Measurements from ENCODE around the gene KCNN1. TPM values are rescaled to one million over a fixed set of nuclear protein-coding genes. Genes with fewer than 3 reads are reported as not detected.

KCNN1 gene
- total and polyA plus RNA-seq, 9 of the 15 experiments (the other 6 are each of a cell fraction or from before 2014, with no cell fraction given), result 0.01 to 6.2 (median 0.72) TPM

DNA sequence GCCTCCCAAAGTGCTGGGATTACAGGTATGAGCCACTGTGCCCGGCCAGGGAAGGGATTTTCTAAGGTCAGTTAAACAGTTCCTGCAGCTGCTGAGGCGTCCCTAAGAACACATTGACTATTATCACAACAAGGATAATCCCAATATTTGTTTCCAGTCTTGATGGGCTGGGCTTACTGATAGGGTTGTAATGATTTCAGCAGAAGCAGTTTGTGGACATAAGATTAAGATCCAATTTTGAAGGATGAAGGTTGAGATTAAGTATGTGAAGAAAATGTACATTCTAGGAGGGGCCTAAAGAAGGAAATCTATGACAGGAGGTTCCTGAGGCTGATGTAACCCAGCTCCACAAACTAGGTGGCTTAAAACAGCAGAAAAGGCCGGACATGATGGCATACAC, 44.8 kb upstream of the KCNN1 start:
- CTCF ChIA-PET (ENCODE audit: low intra/inter-chr PET ratio), result no interaction called here
- in situ Hi-C loops (cut with MboI), result no loop called here

DNA sequence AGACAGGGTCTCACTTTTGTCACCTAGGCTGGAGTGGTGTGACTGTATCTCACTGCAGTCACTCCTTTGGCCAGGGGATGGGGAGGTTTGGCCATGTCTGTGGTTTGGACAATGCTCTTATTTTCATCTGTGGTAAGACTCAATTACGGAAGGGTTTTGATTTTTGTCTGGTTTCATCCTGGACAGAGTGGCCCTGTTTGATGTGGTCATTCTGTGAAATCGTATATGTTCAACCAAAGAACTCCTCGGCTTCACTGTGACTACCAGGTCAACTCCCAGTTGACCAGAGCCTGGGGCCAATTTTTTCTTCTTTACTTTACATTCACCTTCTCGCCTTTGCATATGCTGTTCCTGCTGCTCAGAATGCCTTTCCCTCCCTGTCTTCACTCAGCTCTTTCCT, 40.9 kb upstream of the KCNN1 start:
- BruUV-seq (replicated peaks), result no TSS peak
- intact Hi-C loops (cut with micrococcal nuclease) (no loop called here), in situ Hi-C loops (cut with MboI) (loop anchor here (5.0 kb wide), 1 partner anchor 59 kb away; no protein-coding TSS in a partner anchor)
- Histone ChIP-seq H3K27ac (ENCODE audit: extremely low read depth, low read depth, low read length) (no peak overlapping the region), H3K4me1 (replicated peaks in 1 of 2; ENCODE audit: control insufficient read depth in 2 of 2, insufficient read depth in 2 of 2, low read length in 2 of 2) (no peaks in the 10 kb centered on the region), H3K36me3 (ENCODE audit: control insufficient read depth, insufficient read depth, low read length) (no peaks in the 10 kb centered on the region), H3K9ac (ENCODE audit: insufficient read depth in 1 of 2, low read depth in 2 of 2, low read length in 2 of 2) (no peak overlapping the region), H2AFZ (ENCODE audit: low read depth, low read length) (no peak overlapping the region), H3K27me3 (ENCODE audit: control insufficient read depth in 2 of 2, insufficient read depth in 2 of 2, low read length in 2 of 2) (no peaks in the 10 kb centered on the region), H3K9me3 (replicated peaks; ENCODE audit: control insufficient read depth, insufficient read depth, low read depth, low read length) (no peaks in the 10 kb centered on the region), H3K9me1 (ENCODE audit: control insufficient read depth, insufficient read depth, low read length) (no peaks in the 10 kb centered on the region), H4K20me1 (replicated peaks; ENCODE audit: control insufficient read depth, insufficient read depth, low read length) (no peaks in the 10 kb centered on the region), H3K79me2 (ENCODE audit: control insufficient read depth, insufficient read depth, low read length) (no peaks in the 10 kb centered on the region), H3K4me3 (no peak overlapping the region), H3K4me2 (ENCODE audit: insufficient read depth, low read length) (no peak overlapping the region)
- WGBS (ENCODE audit: insufficient coverage, low coverage, missing lambda C conversion rate), result 9% methylated on average over 4 of the region's 4 CpGs
- no peak for FAIRE-seq
- CTCF ChIA-PET (ENCODE audit: low intra/inter-chr PET ratio), result interaction anchor here (0.6 kb wide), 1 partner anchor 457 kb away, joined by 3 read pairs; no protein-coding TSS in a partner anchor
- ATAC-seq, result no peak
- TF ChIP-seq, protein P1, sequence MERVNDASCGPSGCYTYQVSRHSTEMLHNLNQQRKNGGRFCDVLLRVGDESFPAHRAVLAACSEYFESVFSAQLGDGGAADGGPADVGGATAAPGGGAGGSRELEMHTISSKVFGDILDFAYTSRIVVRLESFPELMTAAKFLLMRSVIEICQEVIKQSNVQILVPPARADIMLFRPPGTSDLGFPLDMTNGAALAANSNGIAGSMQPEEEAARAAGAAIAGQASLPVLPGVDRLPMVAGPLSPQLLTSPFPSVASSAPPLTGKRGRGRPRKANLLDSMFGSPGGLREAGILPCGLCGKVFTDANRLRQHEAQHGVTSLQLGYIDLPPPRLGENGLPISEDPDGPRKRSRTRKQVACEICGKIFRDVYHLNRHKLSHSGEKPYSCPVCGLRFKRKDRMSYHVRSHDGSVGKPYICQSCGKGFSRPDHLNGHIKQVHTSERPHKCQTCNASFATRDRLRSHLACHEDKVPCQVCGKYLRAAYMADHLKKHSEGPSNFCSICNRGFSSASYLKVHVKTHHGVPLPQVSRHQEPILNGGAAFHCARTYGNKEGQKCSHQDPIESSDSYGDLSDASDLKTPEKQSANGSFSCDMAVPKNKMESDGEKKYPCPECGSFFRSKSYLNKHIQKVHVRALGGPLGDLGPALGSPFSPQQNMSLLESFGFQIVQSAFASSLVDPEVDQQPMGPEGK (CRISPR knock-in tag; IDR thresholded peaks at IDR 0.05; ENCODE audit: borderline replicate concordance), result no peak
- no peak for TF ChIP-seq NFIX (CRISPR knock-in tag; IDR thresholded peaks at IDR 0.05; ENCODE audit: low read depth)
- TF ChIP-seq KDM1A (IDR thresholded peaks at IDR 0.05), result peak; percentile 17 to 35; a peak in 2 of 4 replicates
- TF ChIP-seq HNRNPH1 (optimal IDR thresholded peaks at IDR 0.05; ENCODE audit: low read depth, low read length), result no peak
- no peak for TF ChIP-seq MTA3 (IDR thresholded peaks at IDR 0.05; ENCODE audit: borderline replicate concordance)
- 0 out of 2 replicates have a peak, but pooled peaks have one; percentile 21 for TF ChIP-seq BCOR (IDR thresholded peaks at IDR 0.05)
- TF ChIP-seq ZNF165 (CRISPR knock-in tag; IDR thresholded peaks at IDR 0.05; ENCODE audit: borderline replicate concordance), result no peak
- no peak for TF ChIP-seq U2AF1 (optimal IDR thresholded peaks at IDR 0.05; ENCODE audit: low read depth, low read length)
- POLR2A ChIA-PET, result interaction anchor here (0.6 kb wide), 2 partner anchors 16 to 37 kb away, joined by 3 read pairs; no protein-coding TSS in a partner anchor
- no peak for DNase-seq (ENCODE audit: extremely low read depth in 1 of 4, low spot score in 3 of 4)

More for the DNA sequence above, 44.8 kb upstream of the KCNN1 start:
- Histone ChIP-seq H3K4me3 (no peak overlapping the region), H3K27me3 (ENCODE audit: control insufficient read depth in 2 of 2, insufficient read depth in 2 of 2, low read length in 2 of 2) (no peaks in the 10 kb centered on the region), H3K79me2 (ENCODE audit: control insufficient read depth, insufficient read depth, low read length) (no peaks in the 10 kb centered on the region), H4K20me1 (replicated peaks; ENCODE audit: control insufficient read depth, insufficient read depth, low read length) (no peaks in the 10 kb centered on the region), H3K9me3 (replicated peaks; ENCODE audit: control insufficient read depth, insufficient read depth, low read depth, low read length) (no peaks in the 10 kb centered on the region; the same call in 1 of the 2 replicates), H3K4me1 (replicated peaks in 1 of 2; ENCODE audit: control insufficient read depth in 2 of 2, insufficient read depth in 2 of 2, low read length in 2 of 2) (peaks cover 0 to 6% of the 10 kb centered on the region in 2 experiments; a peak in 2 of 5 replicates), H3K9ac (ENCODE audit: insufficient read depth in 1 of 2, low read depth in 2 of 2, low read length in 2 of 2) (no peak overlapping the region), H3K9me1 (ENCODE audit: control insufficient read depth, insufficient read depth, low read length) (no peaks in the 10 kb centered on the region), H2AFZ (ENCODE audit: low read depth, low read length) (no peak overlapping the region), H3K4me2 (ENCODE audit: insufficient read depth, low read length) (no peak overlapping the region), H3K36me3 (ENCODE audit: control insufficient read depth, insufficient read depth, low read length) (no peaks in the 10 kb centered on the region), H3K27ac (ENCODE audit: extremely low read depth, low read depth, low read length) (no peak overlapping the region)
- no TSS peak for BruUV-seq (replicated peaks)
- DNase-seq (ENCODE audit: extremely low read depth in 1 of 4, low spot score in 3 of 4) (no peak), ATAC-seq (no peak), FAIRE-seq (peak; percentile 32)
- TF ChIP-seq, protein P2, sequence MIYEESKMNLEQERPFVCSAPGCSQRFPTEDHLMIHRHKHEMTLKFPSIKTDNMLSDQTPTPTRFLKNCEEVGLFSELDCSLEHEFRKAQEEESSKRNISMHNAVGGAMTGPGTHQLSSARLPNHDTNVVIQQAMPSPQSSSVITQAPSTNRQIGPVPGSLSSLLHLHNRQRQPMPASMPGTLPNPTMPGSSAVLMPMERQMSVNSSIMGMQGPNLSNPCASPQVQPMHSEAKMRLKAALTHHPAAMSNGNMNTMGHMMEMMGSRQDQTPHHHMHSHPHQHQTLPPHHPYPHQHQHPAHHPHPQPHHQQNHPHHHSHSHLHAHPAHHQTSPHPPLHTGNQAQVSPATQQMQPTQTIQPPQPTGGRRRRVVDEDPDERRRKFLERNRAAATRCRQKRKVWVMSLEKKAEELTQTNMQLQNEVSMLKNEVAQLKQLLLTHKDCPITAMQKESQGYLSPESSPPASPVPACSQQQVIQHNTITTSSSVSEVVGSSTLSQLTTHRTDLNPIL (CRISPR knock-in tag; IDR thresholded peaks at IDR 0.05), result no peak
- no peak for TF ChIP-seq KDM1A (IDR thresholded peaks at IDR 0.05)
- TF ChIP-seq CBFA2T3 (IDR thresholded peaks at IDR 0.05), result peak; percentile 32; the same call in 1 of the 2 replicates
- peak; percentile 28; the same call in 1 of the 2 replicates for TF ChIP-seq TAL1 (IDR thresholded peaks at IDR 0.05)
- WGBS (ENCODE audit: insufficient coverage, low coverage, missing lambda C conversion rate), result 8% methylated on average over 3 of the region's 3 CpGs
- POLR2A ChIA-PET, result no interaction called here
- intact Hi-C loops (cut with micrococcal nuclease), result loop anchor here (5.0 kb wide), 1 partner anchor 40 kb away; no protein-coding TSS in a partner anchor

Data from K562 (cell line).